VCaP (cell line): ENCODE data around the gene NCOR2.

Experiments
- H3K27ac ChIP-seq: fragments of 450-650 bp; 2 replicates; pipeline ENCODE4 v1.5.1; 2017
- CTCF ChIP-seq: fragments of 450-650 bp; conservative IDR thresholded peaks from 2 replicates; pipeline ENCODE4 v1.5.1; 2017; ENCODE audit warnings: mild to moderate bottlenecking, moderate library complexity

The NCOR2 gene

GRCh38 chr12:124579921-124580517 is 12.6 kb upstream of the NCOR2 start:
- no peak overlapping the region for H3K27ac ChIP-seq
- no peak for TF ChIP-seq CTCF

- no peak for TF ChIP-seq CTCF
- H3K27ac ChIP-seq: no peak overlapping the region
Measured at GRCh38 chr12:124578854-124579253, 11.4 kb upstream of the NCOR2 start.

DNA sequence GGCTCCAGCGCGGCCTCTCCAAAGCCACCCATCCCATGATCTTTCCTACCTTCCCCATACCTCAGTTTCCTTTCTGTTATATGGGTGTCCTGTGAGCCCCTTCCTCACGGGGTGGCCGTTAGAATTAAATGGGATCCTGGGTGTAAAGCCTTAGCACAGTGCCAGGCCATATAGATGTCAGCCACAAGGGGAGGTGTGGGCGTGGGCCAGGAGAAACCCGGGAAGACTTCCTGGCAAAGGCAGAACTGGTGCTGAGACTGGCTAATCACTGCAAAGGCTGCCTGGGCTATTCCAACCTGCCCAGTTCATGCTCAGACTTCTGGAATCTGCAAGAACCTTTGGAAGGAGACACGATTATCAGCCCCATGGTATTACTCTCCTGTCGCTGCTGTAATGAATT is 11.0 kb upstream of the NCOR2 start:
- no peak for TF ChIP-seq CTCF
- no peak overlapping the region for H3K27ac ChIP-seq

DNA sequence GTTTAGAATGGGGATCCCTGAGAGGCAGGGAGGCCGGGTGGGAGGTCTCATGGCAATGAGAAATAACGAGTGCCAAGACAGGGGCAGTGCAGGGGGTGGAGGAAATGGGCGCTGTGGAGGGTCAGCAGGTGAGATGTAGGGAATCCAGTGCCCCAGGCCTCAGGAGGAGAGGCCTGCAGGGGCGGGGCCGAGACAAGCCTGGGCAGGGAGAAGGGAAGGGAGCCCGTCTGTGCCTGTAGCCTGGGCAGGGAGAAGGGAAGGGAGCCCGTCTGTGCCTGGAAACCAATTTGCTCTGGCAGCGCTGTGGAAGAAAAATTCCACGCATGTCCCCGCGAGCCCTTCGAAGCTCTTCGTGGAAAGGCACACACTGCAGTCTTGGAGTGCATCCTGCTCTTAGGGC is 10.6 kb upstream of the NCOR2 start:
- no peak overlapping the region for H3K27ac ChIP-seq
- TF ChIP-seq CTCF: no peak

GRCh38 chr12:124577374-124577773 is 10.0 kb upstream of the NCOR2 start:
- no peak overlapping the region for H3K27ac ChIP-seq
- TF ChIP-seq CTCF: no peak

GRCh38 chr12:124576061-124576650 is 8.7 kb upstream of the NCOR2 start:
- H3K27ac ChIP-seq: no peak overlapping the region
- no peak for TF ChIP-seq CTCF

- TF ChIP-seq CTCF: no peak
- no peak overlapping the region for H3K27ac ChIP-seq
Measured at GRCh38 chr12:124573839-124574786, 6.7 kb upstream of the NCOR2 start.
